GM20431 (cell line): Measurements from ENCODE around the gene CPLX1.
"Not testable (repeated sequence)": the region's sequence is repeated elsewhere in the genome, so short reads cannot be mapped to it uniquely, and the experiment has no call there.

ENCODE experiments used
- in situ Hi-C: fragments of 300-500 bp; cut with MseI, MboI; formaldehyde crosslinking; loops from one replicate; pipeline ENCODE4 v1.15.0; 2020; ENCODE audit warnings: low sequenced_read_pairs; ENCODE audit not compliant: unreplicated experiment

The CPLX1 gene

DNA sequence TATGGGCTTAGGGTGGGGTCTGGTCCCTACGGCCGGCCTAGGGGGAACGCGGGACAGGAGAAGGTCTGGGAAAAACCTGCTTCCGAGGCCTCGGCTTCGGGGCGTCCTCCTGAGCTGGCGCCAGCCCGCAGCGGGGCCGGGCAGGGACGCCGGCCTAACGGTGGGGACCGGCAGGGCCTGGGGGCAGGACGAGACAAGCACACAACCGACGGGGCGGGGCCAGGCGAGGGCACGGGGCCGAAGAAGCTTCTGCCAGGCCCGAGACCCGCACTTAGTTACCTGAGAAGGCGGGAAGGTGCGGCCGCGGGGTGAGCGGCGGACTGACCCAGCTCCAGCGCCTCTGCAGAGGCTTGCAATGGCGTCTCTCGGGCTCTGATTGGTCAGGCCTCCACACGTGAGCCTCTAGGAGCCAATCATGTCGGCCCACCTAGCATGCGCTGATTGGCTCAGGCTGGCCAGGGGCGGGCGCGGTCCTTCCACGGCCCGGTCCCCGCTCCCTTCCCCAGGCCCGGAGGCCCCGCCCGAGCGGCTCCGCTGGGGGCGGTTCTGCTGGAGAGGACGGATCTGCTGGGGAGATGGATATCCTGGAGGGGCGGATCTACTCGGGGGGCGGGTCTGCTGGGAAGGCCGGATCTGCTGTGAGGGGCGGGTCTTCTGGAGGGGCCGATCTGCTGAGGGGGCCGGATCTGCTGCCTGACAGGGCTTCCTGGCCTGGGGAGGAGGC lies 44.3 kb downstream of the CPLX1 start:
- in situ Hi-C loops = no loop called here

DNA sequence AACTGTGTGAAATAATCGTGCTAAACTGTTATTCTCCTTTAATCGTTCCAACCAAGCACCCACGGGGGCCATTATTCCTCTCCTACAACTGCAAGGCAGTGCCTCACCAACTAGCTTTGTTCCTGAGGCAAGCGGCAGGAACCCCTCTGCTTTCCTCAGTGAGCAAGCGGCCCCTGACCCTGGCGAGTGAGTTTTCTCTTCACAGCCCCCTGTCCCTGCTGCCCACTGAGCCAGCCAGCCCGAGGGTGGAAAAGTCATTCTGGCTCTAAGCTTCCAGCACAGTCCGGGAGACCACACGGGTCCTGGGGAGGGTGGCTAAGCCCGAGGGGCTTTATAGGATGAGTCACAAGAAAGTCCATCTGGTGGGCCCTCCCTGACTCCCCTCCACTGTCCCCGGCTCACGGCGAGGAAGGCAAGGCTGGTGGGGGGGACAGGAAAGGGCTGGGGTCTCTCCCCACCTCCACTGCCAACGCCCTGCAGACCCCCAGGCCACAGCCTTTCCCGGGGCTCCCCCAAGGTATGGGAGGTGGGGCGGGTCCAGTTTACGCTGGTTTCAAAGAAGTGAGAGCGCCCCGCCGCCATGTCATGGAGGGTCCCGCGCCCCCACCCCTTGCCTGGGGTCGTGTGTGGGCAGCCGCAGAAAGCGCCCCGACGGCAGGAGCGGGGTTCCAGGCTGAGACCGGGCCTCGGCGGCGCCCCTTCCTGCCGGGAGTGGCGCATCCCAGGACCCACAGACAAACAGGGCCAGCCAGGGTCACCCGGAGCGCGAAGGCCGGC lies 45.0 kb downstream of the CPLX1 start:
- in situ Hi-C loops = no loop called here

DNA sequence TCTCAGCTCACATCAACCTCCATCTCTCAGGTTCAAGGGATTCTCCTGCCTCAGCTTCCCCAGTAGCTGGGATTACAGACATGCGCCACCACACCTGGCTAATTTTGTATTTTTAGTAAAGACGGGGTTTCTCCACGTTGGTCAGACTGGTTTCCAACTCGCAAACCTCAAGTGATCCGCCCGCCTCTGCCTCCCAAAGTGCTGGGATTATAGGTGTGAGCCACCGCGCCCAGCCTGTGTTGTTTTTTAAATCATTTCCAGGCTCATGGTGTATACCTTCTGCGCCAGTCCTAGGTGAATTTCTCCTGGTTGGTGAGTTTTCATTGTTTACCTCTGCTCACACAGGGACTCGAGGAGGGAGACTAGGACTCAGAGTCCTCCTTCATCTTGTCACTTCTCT lies 45.7 kb downstream of the CPLX1 start:
- in situ Hi-C loops = not testable (repeated sequence)

DNA sequence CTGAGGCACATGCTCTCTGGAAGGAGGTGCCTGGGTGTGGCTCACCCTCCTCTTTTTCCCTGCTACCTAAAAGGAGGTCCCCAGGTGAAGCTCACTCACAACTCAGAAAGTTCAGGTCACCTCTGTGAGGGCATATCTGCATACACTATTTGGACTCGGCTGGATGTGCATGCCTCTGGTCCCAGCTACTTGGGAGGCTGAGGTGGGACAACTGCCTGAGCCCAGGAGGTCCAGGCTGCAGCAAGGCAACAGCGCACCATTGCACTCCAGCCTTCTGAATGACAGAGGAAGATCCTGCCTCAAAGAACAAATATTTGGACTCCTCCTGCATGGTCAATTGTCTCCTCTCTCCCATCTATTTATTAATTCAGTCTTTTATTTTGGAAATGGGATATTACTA lies 46.4 kb downstream of the CPLX1 start:
- in situ Hi-C loops = no loop called here

DNA sequence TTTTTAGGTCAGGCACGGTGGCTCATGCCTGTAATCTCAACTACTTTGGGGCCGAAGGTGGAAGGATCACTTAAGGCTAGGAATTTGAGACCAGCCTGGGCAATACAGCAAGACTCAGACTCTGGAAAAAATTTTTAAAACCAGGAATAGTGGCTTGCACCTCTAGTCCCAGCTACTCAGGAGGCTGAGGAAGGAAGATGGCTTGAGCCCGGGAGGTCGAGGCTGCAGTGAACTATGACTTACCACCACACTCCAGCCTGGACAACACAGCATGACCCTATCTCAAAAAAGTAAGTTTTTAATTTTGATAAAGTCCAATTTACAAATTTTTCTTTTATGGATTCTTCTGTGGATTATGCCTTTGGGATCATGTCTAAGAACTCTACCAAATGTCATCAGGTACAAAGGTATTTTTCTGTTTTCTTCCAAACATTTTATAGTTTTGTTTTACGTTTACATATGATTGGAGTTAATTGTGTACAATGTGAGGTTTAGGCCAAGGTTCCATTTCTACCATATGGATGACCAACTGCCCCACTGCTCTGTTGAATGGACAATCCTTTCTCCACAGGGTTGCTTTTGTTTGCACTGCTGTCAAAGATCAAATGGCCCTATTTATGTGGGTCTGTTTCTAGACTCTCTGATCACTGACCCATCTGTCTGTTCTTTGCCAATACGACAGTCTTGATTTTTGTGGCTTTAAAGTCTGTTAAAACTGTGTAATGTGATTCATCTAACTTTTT lies 48.2 kb downstream of the CPLX1 start:
- in situ Hi-C loops = no loop called here

DNA sequence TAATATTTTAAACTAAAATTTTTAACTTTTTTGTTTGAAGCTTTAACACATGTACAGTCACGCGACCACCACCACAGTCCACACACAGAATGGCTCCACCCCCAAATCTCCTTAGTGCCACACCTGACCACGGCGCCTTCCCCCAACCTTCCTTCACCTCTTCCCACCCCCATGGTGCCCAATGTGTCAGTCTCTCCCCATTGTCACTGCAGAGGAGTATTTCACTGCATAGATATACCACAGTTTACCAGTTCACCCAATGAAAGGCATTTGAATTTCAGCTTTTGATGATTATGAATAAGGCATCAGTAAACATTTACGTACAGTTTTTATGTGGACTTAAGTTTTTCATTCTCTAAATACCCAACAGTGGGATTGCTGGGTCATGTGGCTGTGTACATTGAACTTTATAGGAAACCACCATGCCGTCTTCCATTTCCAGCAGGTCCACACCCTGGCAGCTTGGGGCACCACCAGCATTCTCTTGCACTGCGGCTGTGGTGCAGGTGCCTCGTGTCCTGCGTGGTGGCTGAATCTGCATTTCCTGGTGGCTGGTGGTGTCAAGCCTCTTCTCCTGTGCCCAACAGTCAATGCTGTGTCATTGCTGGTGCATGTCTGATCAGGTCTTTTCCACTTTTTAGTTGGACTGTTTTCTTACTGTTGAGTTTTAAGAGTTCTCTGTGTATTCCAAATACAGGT lies 49.0 kb downstream of the CPLX1 start:
- in situ Hi-C loops = no loop called here

DNA sequence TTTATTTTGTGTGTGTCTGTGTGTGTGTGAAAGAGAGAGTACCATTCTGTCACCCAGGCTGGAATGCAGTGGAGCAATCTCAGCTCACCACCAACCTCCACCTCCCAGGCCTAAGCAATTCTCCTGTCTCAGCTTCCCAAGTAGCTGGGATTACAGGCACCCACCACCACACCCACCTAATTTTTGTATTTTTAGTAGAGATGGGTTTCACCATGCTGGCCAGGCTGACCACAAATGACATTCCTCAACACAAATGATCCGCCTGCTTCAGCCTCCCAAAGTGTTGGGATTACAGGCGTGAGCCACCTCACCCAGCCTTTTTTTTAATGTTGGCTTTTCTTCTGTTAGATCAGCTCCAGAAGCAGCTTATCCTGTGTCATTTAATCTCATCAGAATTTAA lies 50.4 kb downstream of the CPLX1 start:
- in situ Hi-C loops = not testable (repeated sequence)

DNA sequence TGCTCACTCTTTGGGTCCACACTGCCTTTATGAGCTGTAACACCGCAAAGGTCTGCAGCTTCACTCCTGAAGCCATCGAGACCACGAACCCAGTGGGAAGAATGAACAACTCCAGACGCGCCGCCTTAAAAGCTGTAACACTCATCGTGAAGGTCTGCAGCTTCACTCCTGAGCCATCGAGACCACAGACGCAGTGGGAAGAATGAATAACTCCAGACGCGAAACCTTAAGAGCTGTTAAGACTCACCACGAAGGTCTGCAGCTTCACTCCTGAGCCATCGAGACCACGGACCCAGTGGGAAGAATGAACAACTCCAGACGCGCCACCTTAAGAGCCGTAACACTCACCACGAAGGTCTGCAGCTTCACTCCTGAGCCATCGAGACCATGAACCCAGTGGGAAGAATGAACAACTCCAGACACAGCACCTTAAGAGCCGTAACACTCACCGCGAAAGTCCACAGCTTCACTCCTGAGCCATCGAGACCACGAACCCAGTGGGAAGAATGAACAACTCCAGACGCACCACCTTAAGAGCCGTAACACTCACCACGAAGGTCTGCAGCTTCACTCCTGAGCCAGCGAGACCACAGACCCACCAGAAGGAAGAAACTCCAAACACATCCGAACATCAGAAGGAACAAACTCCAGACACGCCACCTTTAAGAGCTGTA lies 51.4 kb downstream of the CPLX1 start:
- in situ Hi-C loops = not testable (repeated sequence)

DNA sequence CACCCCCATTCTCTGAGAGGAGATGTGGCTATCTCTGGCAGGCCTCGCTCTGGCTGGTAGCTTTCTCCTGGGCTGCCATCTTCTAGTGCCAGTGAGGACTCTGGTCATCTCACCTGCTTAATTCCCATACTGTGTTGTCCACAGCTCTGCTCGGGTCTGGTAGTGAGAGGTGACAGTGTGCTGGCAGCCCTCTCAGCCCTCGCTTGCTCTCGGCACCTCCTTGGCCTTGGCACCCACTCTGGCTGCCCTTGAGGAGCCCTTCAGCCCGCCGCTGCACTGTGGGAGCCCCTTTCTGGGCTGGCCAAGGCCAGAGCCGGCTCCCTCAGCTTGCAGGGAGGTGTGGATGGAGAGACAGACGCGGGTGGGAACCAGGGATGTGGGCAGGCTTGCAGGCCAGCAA lies 52.7 kb downstream of the CPLX1 start:
- in situ Hi-C loops = no loop called here

DNA sequence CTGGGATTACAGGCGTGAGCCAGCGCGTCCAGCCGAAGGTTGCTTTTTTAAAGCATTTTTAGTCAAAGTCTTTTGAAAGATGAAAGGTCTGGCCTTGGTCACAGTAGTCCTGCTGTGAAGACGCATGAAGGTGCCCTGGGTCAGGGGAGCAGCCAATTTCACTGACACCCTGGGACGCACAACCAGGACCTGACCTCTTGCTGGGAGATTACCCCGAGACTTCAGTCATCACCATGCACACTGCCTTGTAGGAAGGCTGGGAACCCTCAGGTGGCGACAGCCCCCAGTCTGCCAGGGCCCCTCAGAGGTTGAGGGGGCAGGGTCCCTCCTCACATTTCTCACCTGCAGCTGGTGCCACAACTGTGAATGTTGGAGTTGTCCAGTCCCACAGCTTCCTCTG lies 53.2 kb downstream of the CPLX1 start:
- in situ Hi-C loops = no loop called here

DNA sequence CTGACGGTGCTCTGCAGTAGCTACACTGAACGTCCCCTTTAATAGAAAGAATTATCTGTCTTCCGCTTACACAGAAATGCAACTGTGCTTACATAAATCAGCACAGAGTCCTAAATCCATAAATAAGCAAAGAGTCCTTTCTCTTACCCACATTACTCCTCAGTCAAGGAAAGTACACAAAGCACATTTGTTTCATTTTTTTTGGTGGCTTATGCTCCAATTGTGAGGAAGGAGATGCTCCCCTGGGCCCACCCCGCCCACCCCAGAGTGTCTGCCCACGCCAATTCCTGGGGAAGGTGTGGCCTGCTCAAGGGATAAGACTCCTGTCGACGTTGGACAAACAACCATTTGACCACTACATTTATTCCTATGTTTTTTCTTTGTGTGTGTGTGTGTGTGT lies 53.8 kb downstream of the CPLX1 start:
- in situ Hi-C loops = no loop called here

DNA sequence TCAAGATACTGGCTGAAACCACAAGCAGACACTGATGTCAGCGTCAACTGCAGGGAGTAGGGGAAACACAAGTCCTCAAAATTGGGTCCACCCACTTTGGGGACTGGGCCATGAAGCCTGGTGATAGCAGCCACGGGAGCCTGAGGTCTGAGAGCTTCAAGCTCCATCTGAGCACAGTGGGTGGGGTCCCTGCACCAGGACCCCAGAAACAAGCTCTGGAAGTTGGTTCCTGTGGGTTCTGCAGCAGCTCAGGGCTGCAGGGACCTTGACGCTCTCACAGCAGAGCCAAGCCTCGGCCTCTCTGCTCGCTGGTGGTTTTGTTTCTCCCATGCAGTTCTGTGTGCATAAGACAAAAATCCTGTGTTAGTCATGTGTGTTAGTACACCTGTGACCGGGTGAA lies 54.5 kb downstream of the CPLX1 start:
- in situ Hi-C loops = no loop called here

DNA sequence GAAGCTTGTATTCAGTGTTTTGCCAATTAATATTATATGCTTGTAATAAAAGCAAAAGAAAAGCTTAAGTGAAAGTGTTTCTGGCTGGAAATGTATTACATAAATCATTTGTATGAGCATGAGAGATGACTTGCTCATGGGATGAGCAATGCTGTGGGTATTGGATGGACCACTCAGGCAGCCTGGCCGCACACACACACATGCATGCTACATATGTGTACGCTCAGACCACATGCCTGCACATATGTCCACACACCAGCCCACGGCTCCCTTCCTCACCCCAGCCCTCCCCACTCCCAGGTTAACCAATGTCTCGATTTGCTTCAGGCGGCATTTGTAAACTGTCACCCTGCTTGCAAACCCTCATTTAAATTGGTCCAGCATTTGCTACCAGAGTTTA lies 55.9 kb downstream of the CPLX1 start:
- in situ Hi-C loops = no loop called here

DNA sequence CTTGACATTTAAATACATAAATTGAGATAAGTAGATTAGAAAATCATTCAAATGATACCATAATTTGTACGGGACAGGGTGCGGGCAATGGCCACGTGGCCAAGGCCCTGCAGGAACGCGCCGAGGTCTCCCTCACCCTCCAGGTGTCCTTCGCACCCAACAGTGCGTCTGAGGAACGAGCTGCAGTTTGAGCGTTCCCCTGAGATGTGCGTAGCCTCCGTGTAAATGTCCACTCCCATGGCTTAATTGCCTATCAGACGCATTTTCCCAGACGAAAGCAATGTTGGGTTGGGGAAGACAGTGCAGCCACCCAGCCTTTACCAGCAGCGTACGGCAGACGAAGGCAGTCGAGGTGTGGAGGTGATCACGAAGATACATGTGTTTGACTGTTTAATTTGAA lies 56.4 kb downstream of the CPLX1 start:
- in situ Hi-C loops = no loop called here

DNA sequence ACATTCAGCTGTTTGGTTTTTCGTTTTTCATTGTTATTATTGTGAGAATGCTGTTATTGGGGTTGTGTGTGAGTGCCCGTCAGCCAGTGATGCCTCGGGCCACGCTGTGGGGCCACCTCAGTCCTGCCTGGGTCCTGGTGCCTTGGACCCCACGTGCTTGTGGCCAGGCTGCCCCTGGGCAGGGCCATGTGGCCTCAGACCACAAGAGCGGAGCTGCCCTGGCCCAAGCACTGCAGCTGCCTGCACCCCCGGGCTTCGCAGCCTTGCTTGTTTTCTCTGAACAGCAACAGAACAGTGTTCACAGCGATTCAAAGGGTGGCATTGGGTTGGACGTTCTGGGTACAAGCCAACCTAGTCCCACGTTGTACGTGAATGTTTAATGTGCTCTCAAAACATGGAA lies 56.9 kb downstream of the CPLX1 start:
- in situ Hi-C loops = no loop called here

DNA sequence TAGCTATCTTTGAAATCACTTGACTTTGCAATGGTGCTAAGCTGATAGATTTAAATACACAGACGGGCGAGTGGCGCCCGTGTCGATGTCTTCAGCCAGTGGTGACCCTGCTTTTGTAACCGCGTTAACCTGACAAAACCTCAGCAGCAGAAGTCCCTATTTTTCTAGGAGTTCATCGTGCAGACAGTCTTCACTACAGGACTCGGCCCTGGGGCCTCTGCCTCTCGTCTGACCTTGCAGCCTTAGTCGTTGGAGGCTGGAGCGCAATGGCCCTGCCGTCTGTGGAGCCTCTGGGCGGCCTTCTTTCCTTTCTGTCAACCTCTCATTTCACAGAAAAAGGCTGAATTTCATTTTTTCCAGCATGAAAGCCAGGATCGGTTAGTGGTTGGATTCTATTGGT lies 57.9 kb downstream of the CPLX1 start:
- in situ Hi-C loops = no loop called here

DNA sequence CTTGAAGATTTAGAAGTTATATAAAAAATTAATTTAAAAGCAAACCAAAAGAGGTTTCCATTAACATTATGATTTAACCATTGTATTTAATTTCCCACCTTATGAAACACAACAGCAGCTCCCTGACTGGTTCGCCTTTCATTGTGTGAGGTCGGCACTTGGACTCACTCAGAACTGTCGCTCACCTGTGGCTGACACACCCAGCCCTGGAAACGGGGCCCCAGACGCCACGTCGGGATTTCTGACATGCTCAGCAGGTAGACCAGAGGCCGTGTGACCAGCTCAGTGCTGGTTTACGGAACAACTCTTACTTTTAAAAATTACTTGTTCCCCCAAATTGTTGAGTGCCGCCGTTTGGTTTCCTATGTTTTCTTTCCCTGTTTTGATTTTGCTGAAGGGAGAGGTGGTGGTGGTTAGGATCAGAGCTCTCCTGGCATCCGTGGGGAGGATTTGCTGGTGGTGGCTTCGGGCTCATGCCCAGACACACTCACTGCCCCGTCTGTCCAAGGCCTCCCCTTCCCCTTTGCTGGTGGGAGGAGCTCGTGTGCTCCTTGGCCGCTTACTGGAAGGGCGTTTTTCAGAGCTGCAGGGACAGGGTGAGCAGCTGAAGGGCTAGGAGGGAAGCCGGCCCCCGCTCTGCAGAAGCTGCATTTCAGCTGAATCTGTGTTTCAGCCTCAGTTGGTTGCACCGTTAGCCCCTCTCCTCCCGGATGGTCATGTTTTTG lies 59.2 kb downstream of the CPLX1 start:
- in situ Hi-C loops = no loop called here

DNA sequence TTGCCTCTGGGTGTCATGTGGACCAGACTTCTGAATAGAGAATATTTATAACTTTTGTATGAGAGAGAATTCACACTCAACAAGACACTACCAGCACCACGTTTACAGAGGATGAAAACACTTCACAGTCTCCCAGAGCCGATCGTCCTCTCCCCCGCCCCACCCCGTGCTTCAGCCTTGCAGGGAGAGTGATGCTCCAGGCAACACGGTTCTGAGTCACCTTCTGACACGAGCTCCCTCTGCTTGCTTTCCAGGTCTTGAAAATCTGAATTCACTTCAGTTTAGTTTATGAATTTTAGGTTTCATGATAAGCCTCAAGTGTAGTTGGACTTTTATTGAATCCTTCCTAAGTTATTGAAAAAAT lies 59.8 kb downstream of the CPLX1 start:
- in situ Hi-C loops = no loop called here

DNA sequence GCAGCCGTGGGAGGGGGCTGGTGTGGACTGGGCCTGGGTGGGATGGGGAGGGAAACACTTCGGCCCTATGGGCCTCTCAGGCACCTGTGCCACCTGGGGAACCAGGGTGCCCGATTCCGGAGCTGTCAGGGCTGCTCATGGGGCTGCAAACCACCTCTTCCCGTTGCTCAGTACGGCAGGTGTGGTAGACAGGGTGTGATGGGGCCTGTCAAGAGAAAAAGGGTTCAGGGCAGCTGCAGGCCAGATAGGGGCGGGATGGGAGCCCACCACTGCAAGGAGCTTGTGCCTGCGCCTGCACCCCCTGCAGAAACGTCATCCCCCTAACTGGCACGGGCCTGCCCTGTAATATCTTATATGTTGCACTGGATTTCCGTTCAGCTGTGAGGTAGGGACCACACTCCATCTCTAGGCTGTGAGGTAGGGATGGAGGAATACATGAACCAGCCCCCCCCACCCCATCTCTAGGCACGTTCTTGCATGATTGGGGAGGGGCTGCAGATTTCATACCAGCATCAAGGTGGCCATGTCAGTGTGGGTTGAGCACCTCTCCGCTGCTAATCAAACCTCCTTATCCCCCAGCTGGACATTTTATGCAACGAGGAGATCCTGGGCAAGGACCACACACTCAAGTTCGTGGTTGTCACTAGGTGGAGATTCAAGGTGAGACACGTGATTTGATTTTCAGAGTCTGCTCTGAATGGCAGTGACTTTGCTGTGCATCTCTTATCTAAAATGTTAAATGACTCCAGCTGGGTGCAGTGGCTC lies 61.3 kb downstream of the CPLX1 start:
- in situ Hi-C loops = no loop called here
